Measurements from ENCODE around the gene FAM234B. TPM values are rescaled to one million over a fixed set of nuclear protein-coding genes. Genes with fewer than 3 reads are reported as not detected.

The FAM234B gene
- polyA plus RNA-seq, 1 donor (not counting 4 experiments of a cell fraction or from before 2014, with no cell fraction given): 4.5 TPM

GRCh38 chr12:13028825-13029570, 15.2 kb upstream of the FAM234B start:
- FAIRE-seq: no peak
- H3K9me1 ChIP-seq (ENCODE audit: control insufficient read depth, extremely low read depth, insufficient read depth, low read length): no peaks in the 10 kb centered on the region
- no peaks in the 10 kb centered on the region for H3K79me2 ChIP-seq (ENCODE audit: control insufficient read depth, insufficient read depth, low read length)
- H4K20me1 ChIP-seq (ENCODE audit: control insufficient read depth, extremely low read depth, insufficient read depth, low read length): no peaks in the 10 kb centered on the region
- no peak for DNase-seq (ENCODE audit: low read depth, low spot score)
- TF ChIP-seq EZH2 (IDR thresholded peaks at IDR 0.05; ENCODE audit: low read length) (no peak), CTCF (optimal IDR thresholded peaks at IDR 0.05 in 1 of 3, IDR thresholded peaks at IDR 0.05 in 1 of 3, conservative IDR thresholded peaks at IDR 0.05 in 1 of 3; ENCODE audit: extremely low read depth in 1 of 3, insufficient read depth in 2 of 3, low read length in 3 of 3) (no peak)
- no peak overlapping the region for H3K9ac ChIP-seq (ENCODE audit: control insufficient read depth, extremely low read depth, insufficient read depth, low read length)
- no peaks in the 10 kb centered on the region for H3K27me3 ChIP-seq (ENCODE audit: control insufficient read depth, extremely low read depth, insufficient read depth, low read length)
- H3K4me1 ChIP-seq (ENCODE audit: control insufficient read depth, extremely low read depth, insufficient read depth, low read length): no peaks in the 10 kb centered on the region
- H3K4me3 ChIP-seq (ENCODE audit: control insufficient read depth in 2 of 3, extremely low read depth in 1 of 3, insufficient read depth in 2 of 3, low read depth in 1 of 3, low read length in 3 of 3): no peak overlapping the region
- no peak overlapping the region for H3K27ac ChIP-seq (ENCODE audit: control insufficient read depth, insufficient read depth, low read length)
- dilution Hi-C loops (cut with MboI; ENCODE audit: extremely low pct_ligation_motif_present, low sequenced_read_pairs): no loop called here
- no peaks in the 10 kb centered on the region for H3K9me3 ChIP-seq (ENCODE audit: control insufficient read depth, low read depth, low read length)
- H2AFZ ChIP-seq (ENCODE audit: control insufficient read depth, low read length): no peak overlapping the region
- H3K36me3 ChIP-seq (ENCODE audit: control insufficient read depth in 2 of 2, extremely low read depth in 1 of 2, insufficient read depth in 2 of 2, low read length in 2 of 2): no peaks in the 10 kb centered on the region
- no peak overlapping the region for H3K4me2 ChIP-seq (ENCODE audit: control insufficient read depth, extremely low read depth, insufficient read depth, low read depth, low read length)

GRCh38 chr12:13030541-13031291, 13.5 kb upstream of the FAM234B start:
- Histone ChIP-seq H3K36me3 (ENCODE audit: control insufficient read depth in 2 of 2, extremely low read depth in 1 of 2, insufficient read depth in 2 of 2, low read length in 2 of 2) (no peaks in the 10 kb centered on the region), H3K4me2 (ENCODE audit: control insufficient read depth, extremely low read depth, insufficient read depth, low read depth, low read length) (no peak overlapping the region)
- dilution Hi-C loops (cut with MboI; ENCODE audit: extremely low pct_ligation_motif_present, low sequenced_read_pairs): no loop called here

More at GRCh38 chr12:13030541-13031291, 13.5 kb upstream of the FAM234B start:
- Histone ChIP-seq H4K20me1 (ENCODE audit: control insufficient read depth, extremely low read depth, insufficient read depth, low read length) (no peaks in the 10 kb centered on the region), H3K79me2 (ENCODE audit: control insufficient read depth, insufficient read depth, low read length) (no peaks in the 10 kb centered on the region), H3K27me3 (ENCODE audit: control insufficient read depth, extremely low read depth, insufficient read depth, low read length) (no peaks in the 10 kb centered on the region), H3K4me3 (ENCODE audit: control insufficient read depth in 2 of 3, extremely low read depth in 1 of 3, insufficient read depth in 2 of 3, low read depth in 1 of 3, low read length in 3 of 3) (no peak overlapping the region), H3K27ac (ENCODE audit: control insufficient read depth, insufficient read depth, low read length) (no peak overlapping the region), H2AFZ (ENCODE audit: control insufficient read depth, low read length) (no peak overlapping the region), H3K4me1 (ENCODE audit: control insufficient read depth, extremely low read depth, insufficient read depth, low read length) (no peaks in the 10 kb centered on the region), H3K9ac (ENCODE audit: control insufficient read depth, extremely low read depth, insufficient read depth, low read length) (no peak overlapping the region), H3K9me1 (ENCODE audit: control insufficient read depth, extremely low read depth, insufficient read depth, low read length) (no peaks in the 10 kb centered on the region), H3K9me3 (ENCODE audit: control insufficient read depth, low read depth, low read length) (no peaks in the 10 kb centered on the region)
- no peak for DNase-seq (ENCODE audit: low read depth, low spot score)
- no peak for FAIRE-seq
- TF ChIP-seq EZH2 (IDR thresholded peaks at IDR 0.05; ENCODE audit: low read length) (no peak), CTCF (optimal IDR thresholded peaks at IDR 0.05 in 1 of 3, IDR thresholded peaks at IDR 0.05 in 1 of 3, conservative IDR thresholded peaks at IDR 0.05 in 1 of 3; ENCODE audit: extremely low read depth in 1 of 3, insufficient read depth in 2 of 3, low read length in 3 of 3) (no peak)
